Panc1 (cell line): Measurements from ENCODE around the gene LRP1B. TPM values are rescaled to one million over a fixed set of nuclear protein-coding genes. Genes with fewer than 3 reads are reported as not detected.

Experiments used
- ATAC-seq: fragments of 200-7000 bp; cut with Tn5 transposase; 2 replicates; pipeline ENCODE4 v1.9.1; 2020; ENCODE audit warnings: mild to moderate bottlenecking, moderate library complexity
- BruUV-seq: library from RNA; stranded (reverse); fragments of 400-500 nt; replicated peaks from 2 replicates; lab custom pipeline; 2021; lab: Mats Ljungman, UMichigan
- CTCF ChIA-PET: fragments of 300-600 bp; sonication (Branson Sonifier 250); formaldehyde crosslinking; loops from one replicate; lab custom pipeline; 2022; ENCODE audit warnings: antibody characterized with exemption; lab: Charles Lee
- POLR2A ChIA-PET: fragments of 300-600 bp; sonication (Branson Sonifier 250); formaldehyde crosslinking; loops from one replicate; lab custom pipeline; 2022; ENCODE audit warnings: antibody characterized with exemption; lab: Charles Lee
- DNase-seq: peaks from one replicate; pipeline ENCODE4 v3.0.0-alpha.2; 2010; ENCODE audit warnings: low read depth, low spot score
- H3K27ac ChIP-seq: 2 replicates; pipeline ENCODE4 v1.5.1; 2011; ENCODE audit warnings: mild to moderate bottlenecking, low read length, inconsistent platforms
- H3K27me3 ChIP-seq: fragments of 200-500 bp; sonication (Bioruptor generic); 2 replicates; pipeline ENCODE4 v1.6.0; 2014; ENCODE audit warnings: low read length, inconsistent platforms; ENCODE audit not compliant: control insufficient read depth, insufficient read depth
- H3K36me3 ChIP-seq: fragments of 200-500 bp; sonication (Bioruptor generic); 2 replicates; pipeline ENCODE4 v1.5.1; 2014; ENCODE audit warnings: inconsistent platforms, mild to moderate bottlenecking, low read length, moderate library complexity; ENCODE audit not compliant: control insufficient read depth, insufficient read depth
- H3K4me1 ChIP-seq: 2 replicates; pipeline ENCODE4 v1.5.1; 2011; ENCODE audit warnings: inconsistent platforms, mild to moderate bottlenecking, low read length, moderate library complexity; ENCODE audit not compliant: control insufficient read depth, insufficient read depth
- H3K4me3 ChIP-seq, 2 experiments: 2 replicates each; pipeline ENCODE4 v1.5.1; 2011 to 2012; ENCODE audit warnings: low read depth in 2 of 2, low read length in 2 of 2, mild to moderate bottlenecking in 2 of 2, inconsistent platforms in 1 of 2, moderate library complexity in 1 of 2
- H3K9me3 ChIP-seq: fragments of 200-500 bp; sonication (Bioruptor generic); 2 replicates; pipeline ENCODE4 v1.5.1; 2014; ENCODE audit warnings: low read depth, mild to moderate bottlenecking, inconsistent platforms, low read length, moderate library complexity; ENCODE audit not compliant: control insufficient read depth, insufficient read depth
- CTCF ChIP-seq: fragments of 450-650 bp; IDR thresholded peaks from 2 replicates; pipeline ENCODE4 v1.5.1; 2017; ENCODE audit warnings: mild to moderate bottlenecking
- POLR2AphosphoS5 ChIP-seq: IDR thresholded peaks from 2 replicates; pipeline ENCODE4 v1.6.1; 2012; ENCODE audit warnings: mild to moderate bottlenecking, low read depth, low read length, moderate library complexity
- REST ChIP-seq, 2 experiments: IDR thresholded peaks; 2 replicates each; pipeline ENCODE4 v1.6.1; 2011 to 2012; ENCODE audit warnings: low read depth in 2 of 2, control low read depth in 1 of 2, low read length in 1 of 2, mild to moderate bottlenecking in 1 of 2, moderate library complexity in 1 of 2; ENCODE audit not compliant: insufficient read depth in 1 of 2
- SIN3A ChIP-seq: IDR thresholded peaks from 2 replicates; pipeline ENCODE4 v1.6.1; 2012; ENCODE audit warnings: low read depth, mild to moderate bottlenecking, low read length, moderate library complexity, borderline replicate concordance; ENCODE audit not compliant: insufficient read depth
- TCF7L2 ChIP-seq: IDR thresholded peaks from 2 replicates; pipeline ENCODE4 v1.6.1; 2011; ENCODE audit warnings: mild to moderate bottlenecking, low read depth, low read length, inconsistent platforms
- in situ Hi-C: cut with HindIII; loops from 2 replicates; pipeline ENCODE4 v1.10.0; 2016; ENCODE audit warnings: low sequenced_read_pairs, low pct_unique_long_range_greater_than_20kb
- intact Hi-C: fragments of 100-400 bp; cut with micrococcal nuclease; formaldehyde crosslinking; loops from one replicate; pipeline ENCODE4 v1.10.0; 2022; ENCODE audit not compliant: unreplicated experiment
- total RNA-seq: library from RNA; stranded (reverse); gene quantifications from one replicate; pipeline ENCODE4 v1.2.1, GENCODE V29; 2021; ENCODE audit not compliant: unreplicated experiment

Gene LRP1B
- total RNA-seq, 1 experiment from 2014 or later, result 0.54 TPM

- Histone ChIP-seq H3K36me3 (no peaks in the 10 kb centered on the region), H3K27ac (no peak overlapping the region), H3K27me3 (no peaks in the 10 kb centered on the region), H3K9me3 (no peaks in the 10 kb centered on the region), H3K4me3 (no peak overlapping the region), H3K4me1 (no peaks in the 10 kb centered on the region)
- ChIA-PET CTCF (no interaction called here), POLR2A (no interaction called here)
- TF ChIP-seq SIN3A (no peak), CTCF (no peak), TCF7L2 (no peak), REST (IDR thresholded peaks at IDR 0.05; ENCODE audit: insufficient read depth in 1 of 2, low read depth in 2 of 2, low read length in 1 of 2) (no peak), POLR2AphosphoS5 (no peak)
- no peak for DNase-seq
- BruUV-seq, result no TSS peak
- intact Hi-C loops (no loop called here), in situ Hi-C loops (no loop called here)
- no peak for ATAC-seq
Observed at GRCh38 chr2:141582213-141582612, 548.6 kb downstream of the LRP1B start.

GRCh38 chr2:141579071-141579470 lies 551.7 kb downstream of the LRP1B start:
- Histone ChIP-seq H3K36me3 (no peaks in the 10 kb centered on the region), H3K27me3 (no peaks in the 10 kb centered on the region), H3K9me3 (no peaks in the 10 kb centered on the region), H3K27ac (no peak overlapping the region), H3K4me1 (no peaks in the 10 kb centered on the region), H3K4me3 (no peak overlapping the region)
- BruUV-seq, result no TSS peak
- CTCF ChIA-PET, result no interaction called here
- no peak for DNase-seq
- POLR2A ChIA-PET, result no interaction called here
- no peak for TF ChIP-seq SIN3A
- TF ChIP-seq REST (IDR thresholded peaks at IDR 0.05; ENCODE audit: insufficient read depth in 1 of 2, low read depth in 2 of 2, low read length in 1 of 2), result no peak
- TF ChIP-seq POLR2AphosphoS5, result no peak
- TF ChIP-seq TCF7L2, result no peak
- TF ChIP-seq CTCF, result no peak
- in situ Hi-C loops (no loop called here), intact Hi-C loops (no loop called here)
- ATAC-seq, result no peak
